ENCODE results near the gene GOLM1. TPM values are rescaled to one million over a fixed set of nuclear protein-coding genes. Genes with fewer than 3 reads are reported as not detected.

Gene GOLM1
- total RNA-seq, 1 experiment from 2014 or later = 71.6 TPM

DNA sequence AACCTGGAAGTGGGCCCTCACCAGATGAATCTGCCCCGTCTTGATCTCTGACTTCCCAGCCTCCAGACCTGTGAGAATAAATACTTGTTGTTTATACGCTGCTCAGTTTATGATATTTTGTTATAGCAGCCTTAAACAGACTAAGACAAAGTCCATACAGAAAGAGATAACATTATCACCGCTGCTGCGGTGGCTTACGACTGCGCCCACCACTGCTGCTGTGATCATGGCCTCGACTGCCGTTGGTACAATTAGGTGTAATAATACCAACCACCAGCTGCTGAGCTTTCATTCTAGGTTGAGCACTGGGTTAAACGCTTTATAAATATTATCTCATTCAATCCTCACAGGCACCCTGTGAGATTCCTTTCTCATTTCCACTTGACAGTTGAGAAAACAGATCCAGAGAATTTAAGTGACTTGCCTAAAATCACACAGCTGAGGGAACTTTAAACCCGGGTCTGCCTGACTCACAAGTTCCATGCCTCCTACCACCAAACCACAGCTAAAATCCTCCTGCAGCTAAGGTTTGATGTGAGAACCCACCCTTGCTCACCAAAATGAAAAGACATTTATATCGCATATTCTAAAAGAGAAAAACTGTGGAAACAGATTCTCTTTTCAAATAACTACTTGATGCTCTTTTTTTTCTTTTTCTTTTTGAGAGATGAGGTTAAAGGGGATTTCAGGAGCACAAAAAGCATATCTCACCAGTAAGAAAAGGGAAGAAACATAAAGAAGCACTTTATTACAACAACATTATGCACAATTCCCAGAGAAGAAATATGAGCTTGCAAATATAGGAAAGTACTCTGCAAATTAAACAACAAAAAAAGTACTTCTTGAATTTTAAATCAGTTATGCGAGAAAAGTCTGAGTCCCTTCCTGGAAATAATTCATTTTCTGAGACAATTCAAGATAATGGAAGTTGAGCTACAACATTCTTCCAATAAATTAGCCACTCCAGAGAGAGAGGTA, 23.9 kb downstream of the GOLM1 start:
- Histone ChIP-seq H4K91ac (ENCODE audit: insufficient read length, low read depth, low read length) (no peak overlapping the region), H3K18ac (ENCODE audit: insufficient read length, low read depth, low read length) (no peak overlapping the region), H3K9me3 (ENCODE audit: control insufficient read depth, low read depth, low read length) (no peaks in the 10 kb centered on the region), H3K79me2 (ENCODE audit: insufficient read depth, low read length) (no peaks in the 10 kb centered on the region), H2BK20ac (ENCODE audit: low read depth, low read length, poor library complexity, severe bottlenecking) (no peak overlapping the region), H4K20me1 (ENCODE audit: control insufficient read depth, insufficient read depth, insufficient read length) (no peaks in the 10 kb centered on the region), H4K8ac (replicated peaks; ENCODE audit: insufficient read length, low read depth, low read length) (no peak overlapping the region), H3K4me2 (ENCODE audit: insufficient read depth, insufficient read length, low read length) (no peak overlapping the region), H2BK5ac (ENCODE audit: insufficient read length, low read length) (no peak overlapping the region), H3K27me3 (ENCODE audit: insufficient read depth, low read length) (no peaks in the 10 kb centered on the region), H3K4ac (ENCODE audit: low read depth, low read length) (no peak overlapping the region), H2AFZ (ENCODE audit: low read length) (no peak overlapping the region), H2BK15ac (ENCODE audit: low read depth, low read length) (no peak overlapping the region), H3K9ac (ENCODE audit: extremely low read depth, insufficient read length, low read length) (no peak overlapping the region), H3K56ac (ENCODE audit: insufficient read length, low read depth, low read length) (no peak overlapping the region), H2AK5ac (ENCODE audit: insufficient read length, low read length) (no peak overlapping the region), H3T11ph (ENCODE audit: low read length) (no peak overlapping the region), H3K23ac (ENCODE audit: insufficient read length, low read depth, low read length) (no peak overlapping the region), H3K27ac (ENCODE audit: insufficient read length, low read depth, low read length) (no peak overlapping the region), H3K4me1 (ENCODE audit: insufficient read depth, low read length) (no peaks in the 10 kb centered on the region), H2BK12ac (ENCODE audit: insufficient read length, low read depth, low read length) (no peak overlapping the region), H3K79me1 (ENCODE audit: insufficient read depth, low read depth, low read length, poor library complexity, severe bottlenecking) (no peaks in the 10 kb centered on the region), H3K14ac (ENCODE audit: insufficient read depth, low read length) (no peak overlapping the region), H3K23me2 (ENCODE audit: insufficient read length, low read depth, low read length, poor library complexity, severe bottlenecking) (no peaks in the 10 kb centered on the region), H4K5ac (ENCODE audit: insufficient read length, low read depth, low read length) (no peak overlapping the region), H2BK120ac (ENCODE audit: low read depth, low read length, poor library complexity, severe bottlenecking) (no peak overlapping the region)
- Mint-ChIP-seq H3K36me3 (ENCODE audit: insufficient read depth in 1 of 3, low read depth in 3 of 3) (peaks cover 24 to 45% (median 32%) of the 10 kb centered on the region in 3 experiments), H3K27ac (no peak overlapping the region; a peak in 2 of 7 replicates), H3K9me3 (no peaks in the 10 kb centered on the region), H3K27me3 (ENCODE audit: low read depth) (no peaks in the 10 kb centered on the region), H3K4me3 (no peak overlapping the region), H3K4me1 (peaks cover 22 to 35% of the 10 kb centered on the region in 2 experiments)
- no peak for DNase-seq
- no CpG with 5 or more reads among the region's 12 CpGs for WGBS (ENCODE audit: extremely low coverage, insufficient read length, low lambda C conversion rate)
- TF ChIP-seq CTCF (conservative IDR thresholded peaks at IDR 0.05) = no peak

Data from H9 (cell line).